Suprapubic skin (tissue), 4 donors: ENCODE results near the gene HNF1B. TPM values are rescaled to one million over a fixed set of nuclear protein-coding genes. Genes with fewer than 3 reads are reported as not detected.

ENCODE experiments used
- DNase-seq, 2 donors: peaks; one replicate each; pipeline ENCODE4 v3.0.0-alpha.2; 2019; ENCODE audit warnings: low spot score in 2 of 2
- H3K27ac ChIP-seq: fragments of 200-600 bp; sonication (generic); one replicate; pipeline ENCODE4 v1.5.1; 2019
- H3K27me3 ChIP-seq: fragments of 200-600 bp; sonication (generic); one replicate; pipeline ENCODE4 v1.5.1; 2019
- H3K36me3 ChIP-seq: fragments of 200-600 bp; sonication (generic); one replicate; pipeline ENCODE4 v1.5.1; 2019
- H3K4me1 ChIP-seq: fragments of 200-600 bp; sonication (generic); one replicate; pipeline ENCODE4 v1.5.1; 2019
- H3K4me3 ChIP-seq: fragments of 200-600 bp; sonication (generic); one replicate; pipeline ENCODE4 v1.5.1; 2019; ENCODE audit warnings: mild to moderate bottlenecking
- H3K9me3 ChIP-seq: fragments of 200-600 bp; sonication (generic); one replicate; pipeline ENCODE4 v1.5.1; 2019
- EP300 ChIP-seq: sonication (generic); formaldehyde crosslinking; IDR thresholded peaks from one replicate; pipeline ENCODE4 v1.6.1; 2017; ENCODE audit warnings: antibody characterized with exemption
- POLR2A ChIP-seq, 2 donors: fragments of 450-650 bp; IDR thresholded peaks; one replicate each; pipeline ENCODE4 v1.6.1; 2017; ENCODE audit warnings: antibody characterized with exemption in 2 of 2, mild to moderate bottlenecking in 2 of 2, moderate library complexity in 2 of 2
- POLR2AphosphoS5 ChIP-seq, 3 donors: sonication (generic); formaldehyde crosslinking; IDR thresholded peaks; one replicate each; pipeline ENCODE4 v1.6.1; 2017; ENCODE audit warnings: antibody characterized with exemption in 3 of 3
- WGBS: methylation state at CpG from one replicate; pipeline ENCODE4 v1.1.5; 2018; 5-methylcytosine and 5-hydroxymethylcytosine counted together
- total RNA-seq, 4 donors: library from RNA; depleted of rRNA; stranded (reverse); fragments of >200 nt; gene quantifications; one replicate each; pipeline ENCODE4 v1.1.0, GENCODE V29; 2016
- TF ChIP-seq, protein P1 (sequence below), 2 donors: fragments of 200-600 bp in 1 of 2; fragments of 450-650 bp in 1 of 2; sonication (generic) in 1 of 2; IDR thresholded peaks; one replicate each; pipeline ENCODE4 v1.5.1; 2016 to 2019; ENCODE audit warnings: antibody characterized with exemption in 2 of 2, mild to moderate bottlenecking in 1 of 2, moderate library complexity in 1 of 2

HNF1B gene
- total RNA-seq, 4 donors from 2014 or later = not detected

DNA sequence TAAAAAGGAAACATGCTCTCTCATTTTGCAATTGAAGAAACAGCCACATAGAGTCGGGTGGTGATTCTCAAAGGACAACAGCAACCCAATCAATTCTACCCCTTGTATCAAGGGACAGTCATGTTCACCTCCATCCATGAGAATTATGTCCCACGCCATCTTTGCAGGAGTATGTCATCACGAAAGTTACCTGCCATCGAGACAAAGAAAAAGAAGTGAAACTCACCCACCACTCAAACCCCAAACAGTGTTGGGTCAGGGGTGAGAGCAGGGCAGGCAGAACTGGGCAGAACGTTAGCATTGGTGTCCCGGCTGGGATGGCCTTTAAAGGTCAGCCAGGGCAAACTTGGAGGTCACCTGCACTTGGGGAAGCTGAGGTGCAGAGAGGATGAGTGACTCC lies 24.2 kb upstream of the HNF1B start:
- 90% methylated on average over 6 of the region's 6 CpGs for WGBS
- no peaks in the 10 kb centered on the region for H3K36me3 ChIP-seq
- TF ChIP-seq POLR2A (IDR thresholded peaks at IDR 0.05) (no peak), POLR2AphosphoS5 (IDR thresholded peaks at IDR 0.05) (no peak), EP300 (no peak)
- TF ChIP-seq, protein P1, sequence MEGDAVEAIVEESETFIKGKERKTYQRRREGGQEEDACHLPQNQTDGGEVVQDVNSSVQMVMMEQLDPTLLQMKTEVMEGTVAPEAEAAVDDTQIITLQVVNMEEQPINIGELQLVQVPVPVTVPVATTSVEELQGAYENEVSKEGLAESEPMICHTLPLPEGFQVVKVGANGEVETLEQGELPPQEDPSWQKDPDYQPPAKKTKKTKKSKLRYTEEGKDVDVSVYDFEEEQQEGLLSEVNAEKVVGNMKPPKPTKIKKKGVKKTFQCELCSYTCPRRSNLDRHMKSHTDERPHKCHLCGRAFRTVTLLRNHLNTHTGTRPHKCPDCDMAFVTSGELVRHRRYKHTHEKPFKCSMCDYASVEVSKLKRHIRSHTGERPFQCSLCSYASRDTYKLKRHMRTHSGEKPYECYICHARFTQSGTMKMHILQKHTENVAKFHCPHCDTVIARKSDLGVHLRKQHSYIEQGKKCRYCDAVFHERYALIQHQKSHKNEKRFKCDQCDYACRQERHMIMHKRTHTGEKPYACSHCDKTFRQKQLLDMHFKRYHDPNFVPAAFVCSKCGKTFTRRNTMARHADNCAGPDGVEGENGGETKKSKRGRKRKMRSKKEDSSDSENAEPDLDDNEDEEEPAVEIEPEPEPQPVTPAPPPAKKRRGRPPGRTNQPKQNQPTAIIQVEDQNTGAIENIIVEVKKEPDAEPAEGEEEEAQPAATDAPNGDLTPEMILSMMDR (IDR thresholded peaks at IDR 0.05) = no peak

DNA sequence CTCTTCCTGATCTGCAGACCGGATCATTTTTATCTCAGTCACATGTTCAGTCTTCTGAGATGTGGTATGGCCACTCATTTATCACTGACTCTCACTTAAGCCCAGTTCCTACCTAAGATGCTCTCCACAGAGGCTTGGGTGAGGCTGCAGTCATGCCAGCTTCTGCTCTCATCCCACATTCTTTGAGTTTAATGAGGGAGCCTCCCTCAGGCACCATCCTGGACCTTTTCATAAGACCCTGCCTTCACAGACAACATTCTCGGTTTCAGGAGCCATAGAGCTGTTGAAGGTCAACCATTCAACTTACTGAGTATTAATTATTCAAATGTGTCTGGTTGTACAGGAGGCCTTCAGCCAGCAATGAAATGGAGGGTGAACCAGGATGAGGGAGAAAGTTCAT lies 23.6 kb upstream of the HNF1B start:
- 60% methylated on average over 2 of the region's 2 CpGs for WGBS
- Histone ChIP-seq H3K4me1 (no peaks in the 10 kb centered on the region), H3K9me3 (no peaks in the 10 kb centered on the region), H3K36me3 (no peaks in the 10 kb centered on the region), H3K4me3 (no peak overlapping the region), H3K27ac (no peak overlapping the region), H3K27me3 (peaks cover 39% of the 10 kb centered on the region)
- DNase-seq = no peak
- TF ChIP-seq, protein P1 (IDR thresholded peaks at IDR 0.05) = no peak
- TF ChIP-seq POLR2AphosphoS5 (IDR thresholded peaks at IDR 0.05) = no peak
- no peak for TF ChIP-seq EP300
- no peak for TF ChIP-seq POLR2A (IDR thresholded peaks at IDR 0.05)

More for the DNA sequence above, 24.2 kb upstream of the HNF1B start:
- Histone ChIP-seq H3K4me3 (no peak overlapping the region), H3K27me3 (peaks cover 34% of the 10 kb centered on the region), H3K27ac (no peak overlapping the region), H3K4me1 (no peaks in the 10 kb centered on the region), H3K9me3 (no peaks in the 10 kb centered on the region)
- no peak for DNase-seq

DNA sequence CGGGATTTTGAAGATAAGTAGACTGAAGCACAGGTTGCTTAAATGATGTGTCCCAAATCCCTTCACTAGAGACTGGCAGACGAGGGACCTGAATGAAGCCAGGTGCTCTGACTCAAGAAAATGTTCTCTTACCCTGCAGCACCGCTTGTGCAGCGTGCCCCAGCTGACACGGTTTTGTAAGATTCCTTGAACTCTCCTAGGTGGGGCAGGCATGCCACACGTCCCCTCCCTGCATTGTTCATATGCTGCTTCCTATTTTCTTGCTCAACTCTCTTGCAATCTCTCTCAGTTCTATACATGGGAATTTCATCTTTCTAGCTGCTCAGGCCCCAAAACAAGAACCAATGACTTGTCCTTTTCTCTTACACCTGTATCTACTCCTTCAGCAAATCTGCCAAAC lies 22.1 kb upstream of the HNF1B start:
- TF ChIP-seq POLR2AphosphoS5 (IDR thresholded peaks at IDR 0.05) = no peak
- TF ChIP-seq, protein P1 (IDR thresholded peaks at IDR 0.05) = no peak
- TF ChIP-seq POLR2A (IDR thresholded peaks at IDR 0.05) = no peak
- TF ChIP-seq EP300 = no peak
- H3K27me3 ChIP-seq = peaks cover 50% of the 10 kb centered on the region
- no peak overlapping the region for H3K4me3 ChIP-seq
- H3K27ac ChIP-seq = no peak overlapping the region
- no peak for DNase-seq
- 49% methylated on average over 6 of the region's 6 CpGs for WGBS
- no peaks in the 10 kb centered on the region for H3K36me3 ChIP-seq
- no peaks in the 10 kb centered on the region for H3K4me1 ChIP-seq
- no peaks in the 10 kb centered on the region for H3K9me3 ChIP-seq

DNA sequence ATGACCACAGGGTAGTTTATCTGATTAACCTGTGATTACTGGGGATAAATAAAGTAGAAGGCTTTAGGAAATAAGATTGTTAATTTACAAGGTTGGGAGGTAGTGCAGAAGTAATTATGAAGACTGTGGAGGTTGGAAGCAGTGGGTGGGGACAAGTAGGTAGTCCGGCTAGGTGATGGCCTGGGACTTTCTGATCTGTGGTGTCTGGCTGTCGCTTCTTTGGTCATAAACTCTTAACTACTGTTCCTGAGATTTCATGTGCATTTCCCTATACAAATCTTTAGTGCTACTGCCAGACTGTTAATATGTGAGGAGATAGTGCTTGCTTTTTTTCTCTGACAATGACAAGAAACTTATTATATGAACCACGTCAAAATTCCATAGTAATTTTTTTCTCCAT lies 19.5 kb upstream of the HNF1B start:
- WGBS = 61% methylated on average over 3 of the region's 3 CpGs
- peaks cover 69% of the 10 kb centered on the region for H3K27me3 ChIP-seq
- TF ChIP-seq, protein P1 (IDR thresholded peaks at IDR 0.05) = no peak
- no peak for TF ChIP-seq POLR2AphosphoS5 (IDR thresholded peaks at IDR 0.05)
- TF ChIP-seq POLR2A (IDR thresholded peaks at IDR 0.05) = no peak
- no peak for TF ChIP-seq EP300

DNA sequence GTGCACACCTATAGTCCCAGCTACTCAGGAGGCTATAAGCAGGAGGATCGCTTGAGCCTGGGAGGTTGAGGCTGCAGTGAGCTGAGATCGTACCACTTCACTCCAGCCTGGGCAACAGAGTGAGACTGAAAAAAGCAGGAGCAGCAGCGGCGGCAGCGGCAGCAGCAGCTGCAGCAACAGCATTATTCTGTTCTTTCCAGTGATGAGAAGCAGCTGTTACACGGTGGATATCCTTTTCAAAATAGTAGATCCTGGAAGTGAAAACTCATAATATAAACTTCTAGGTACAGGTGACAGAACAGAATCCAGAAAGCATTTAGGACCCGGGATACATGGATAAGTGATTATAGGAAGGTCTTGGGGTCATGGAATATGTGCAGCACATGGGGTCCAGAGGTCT lies 17.8 kb upstream of the HNF1B start:
- H3K27ac ChIP-seq = no peak overlapping the region
- no peaks in the 10 kb centered on the region for H3K9me3 ChIP-seq
- 50% methylated on average over 7 of the region's 7 CpGs for WGBS
- TF ChIP-seq POLR2A (IDR thresholded peaks at IDR 0.05) (no peak), EP300 (no peak), POLR2AphosphoS5 (IDR thresholded peaks at IDR 0.05) (no peak)
- TF ChIP-seq, protein P1 (IDR thresholded peaks at IDR 0.05) = no peak
- no peak overlapping the region for H3K4me3 ChIP-seq
- H3K36me3 ChIP-seq = no peaks in the 10 kb centered on the region
- H3K27me3 ChIP-seq = peaks cover 76% of the 10 kb centered on the region
- DNase-seq = no peak
- no peaks in the 10 kb centered on the region for H3K4me1 ChIP-seq

More for the DNA sequence above, 19.5 kb upstream of the HNF1B start:
- H3K9me3 ChIP-seq = no peaks in the 10 kb centered on the region
- H3K27ac ChIP-seq = no peak overlapping the region
- no peaks in the 10 kb centered on the region for H3K36me3 ChIP-seq
- DNase-seq = no peak
- no peak overlapping the region for H3K4me3 ChIP-seq
- no peaks in the 10 kb centered on the region for H3K4me1 ChIP-seq
